ENCODE results near the gene SBK3.
"Not testable (repeated sequence)": the region's sequence is repeated elsewhere in the genome, so short reads cannot be mapped to it uniquely, and the experiment has no call there.

The SBK3 gene

DNA sequence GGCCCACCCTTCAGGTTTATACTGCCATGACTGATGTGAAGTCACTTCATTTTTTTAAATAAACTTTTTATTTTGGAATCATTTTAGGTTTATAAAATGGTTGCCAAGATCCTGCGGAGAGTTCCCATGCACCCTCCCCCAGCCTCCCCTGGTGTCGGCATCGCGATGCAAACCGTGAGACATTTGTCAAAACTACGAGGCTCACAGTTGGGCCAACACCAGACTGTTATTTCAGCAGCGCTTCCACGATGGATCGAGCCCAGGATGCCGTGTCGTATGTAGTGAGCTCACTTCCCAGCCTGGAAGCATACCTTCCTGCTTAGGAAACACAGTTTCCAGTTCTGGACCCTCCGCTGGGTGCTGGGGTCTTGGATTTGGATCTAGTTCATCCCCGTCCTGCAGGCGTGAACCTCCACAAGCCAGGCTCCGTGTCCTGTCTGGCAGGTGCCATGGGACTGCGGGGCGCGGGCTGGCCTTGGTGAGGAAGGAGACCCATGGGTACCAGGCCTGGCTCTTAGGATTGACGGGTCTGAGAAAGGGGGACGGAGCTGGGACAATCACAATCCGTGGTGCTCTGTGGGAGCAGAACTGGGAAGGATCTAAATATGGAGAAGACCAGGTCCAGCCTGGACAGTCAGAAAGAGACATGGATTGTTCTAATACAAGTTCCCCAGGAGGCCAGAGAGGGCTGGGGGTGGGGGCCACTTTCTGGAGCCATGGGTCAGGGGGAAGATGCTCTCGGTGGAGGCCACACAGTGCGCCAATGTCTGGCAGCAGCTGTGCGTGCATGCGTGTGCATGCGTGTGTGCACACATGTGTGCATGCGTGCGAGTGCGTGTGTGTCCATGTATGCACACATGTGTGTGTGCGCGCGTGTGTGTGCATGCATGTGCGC, 6.0 kb downstream of the SBK3 start:
- no peak for DNase-seq

DNA sequence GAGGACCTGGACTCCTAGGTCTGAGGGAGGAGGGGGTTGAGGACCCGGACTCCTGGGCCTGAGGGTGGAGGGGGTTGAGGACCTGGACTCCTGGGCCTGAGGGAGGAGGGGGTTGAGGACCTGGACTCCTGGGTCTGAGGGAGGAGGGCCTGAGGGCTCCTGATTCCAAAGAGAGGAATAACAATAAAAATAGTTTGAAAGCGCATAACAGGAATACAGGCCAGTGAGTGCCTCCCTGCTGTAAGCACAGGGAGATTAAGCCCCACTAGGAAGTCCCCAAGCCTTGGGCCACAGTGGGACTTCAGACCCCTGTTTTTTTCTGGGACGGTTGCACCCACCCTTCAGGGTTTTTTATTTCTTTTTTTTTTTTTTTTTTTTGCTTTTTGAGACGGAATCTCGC, 7.2 kb downstream of the SBK3 start:
- DNase-seq, result no peak

DNA sequence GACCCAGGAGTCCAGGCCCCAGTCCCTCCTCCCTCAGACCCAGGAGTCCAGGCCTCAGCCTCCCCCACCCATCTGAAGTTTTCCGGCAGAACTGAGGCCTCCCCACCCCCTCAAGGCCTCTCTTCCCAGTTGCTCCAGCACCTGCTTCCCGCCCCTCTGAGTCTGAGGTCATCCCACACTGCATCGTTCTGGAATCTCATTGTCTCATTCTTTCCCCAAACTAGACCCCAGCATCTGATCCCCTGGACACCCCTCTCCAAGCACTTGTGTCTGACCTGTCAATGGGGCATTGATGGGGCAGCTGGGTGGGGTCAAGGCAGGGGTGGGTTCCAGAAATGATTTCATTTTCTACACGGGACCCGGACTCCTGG, 7.6 kb downstream of the SBK3 start:
- DNase-seq, result no peak

DNA sequence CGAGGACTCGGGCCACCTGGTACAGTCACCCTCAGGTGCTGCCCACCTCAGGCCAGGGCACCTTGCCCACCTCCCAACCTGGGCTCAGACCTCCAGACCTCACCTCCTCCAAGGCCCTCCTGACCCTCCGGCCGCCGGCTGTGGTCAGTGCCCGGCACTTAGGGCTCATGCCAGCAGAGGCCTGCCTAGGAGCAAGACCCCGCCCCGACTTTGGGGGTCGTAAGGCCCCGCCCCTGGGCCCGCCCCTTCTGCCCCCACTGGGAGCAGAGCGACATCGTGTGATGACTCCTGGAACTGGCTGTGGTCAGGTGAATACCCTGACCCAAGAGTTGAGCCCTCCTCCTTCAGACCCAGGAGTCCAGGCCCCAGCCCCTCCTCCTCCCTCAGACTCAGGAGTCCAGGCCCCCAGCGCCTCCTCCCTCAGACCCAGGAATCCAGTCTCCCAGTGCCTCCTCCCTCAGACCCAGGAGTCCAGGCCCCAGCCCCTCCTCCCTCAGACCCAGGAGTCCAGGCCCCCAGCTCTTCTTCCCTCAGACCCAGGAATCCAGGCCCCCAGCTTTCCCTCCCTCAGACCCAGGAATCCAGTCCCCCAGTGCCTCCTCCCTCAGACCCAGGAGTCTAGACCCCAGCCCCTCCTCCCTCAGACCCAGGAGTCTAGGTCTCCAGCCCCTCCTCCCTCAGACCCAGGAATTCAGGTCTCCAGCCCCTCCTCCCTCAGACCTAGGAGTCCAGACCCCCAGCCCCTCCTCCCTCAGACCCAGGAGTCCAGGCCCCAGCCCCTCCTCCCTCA, 8.2 kb downstream of the SBK3 start, which contains the start of gene SBK2:
Gene SBK2, minus strand, starts transcription at position 183 of the 790 bp plus-strand sequence. CDS start 839 bp downstream, outside the sequence.
- DNase-seq, result no peak

DNA sequence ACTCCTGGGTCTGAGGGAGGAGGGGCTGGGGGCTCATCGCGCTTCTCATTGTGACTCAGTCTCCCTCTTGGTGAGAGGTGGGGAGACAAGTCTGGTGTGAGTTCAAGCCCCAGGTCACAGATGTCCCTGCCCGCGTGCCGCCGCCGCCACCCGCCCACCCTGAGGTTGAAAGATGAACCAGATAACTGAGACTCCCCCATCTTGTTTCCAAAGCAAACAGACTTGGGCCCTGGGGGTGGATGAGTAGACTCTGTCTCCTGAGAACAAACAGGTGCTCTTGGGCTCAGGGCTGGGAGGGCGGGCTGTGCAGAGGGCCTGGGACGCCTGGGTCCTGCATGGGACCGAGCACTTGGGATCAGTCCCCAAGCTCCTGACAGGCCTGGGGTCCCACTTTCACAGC, 9.0 kb downstream of the SBK3 start:
- no peak for DNase-seq

DNA sequence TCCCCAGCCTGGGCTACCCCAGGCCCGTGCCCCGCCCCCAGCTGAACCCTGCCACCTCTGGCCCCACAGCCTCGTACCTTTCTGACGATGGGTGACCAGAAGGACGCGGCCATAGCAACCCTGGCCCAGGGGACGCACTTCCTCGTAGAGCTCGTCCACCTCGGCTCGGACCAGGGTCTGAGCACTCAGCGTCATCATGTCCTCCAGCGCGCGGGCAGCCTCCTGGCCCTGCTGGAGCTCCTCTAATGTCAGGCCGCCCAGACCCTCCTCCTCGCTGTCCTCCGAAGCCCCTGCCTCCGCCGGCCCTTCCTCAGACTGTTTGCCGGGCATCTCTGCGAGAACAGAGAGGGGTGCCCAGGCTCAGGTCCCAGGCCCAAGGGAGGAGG, 9.4 kb downstream of the SBK3 start:
- no peak for DNase-seq

DNA sequence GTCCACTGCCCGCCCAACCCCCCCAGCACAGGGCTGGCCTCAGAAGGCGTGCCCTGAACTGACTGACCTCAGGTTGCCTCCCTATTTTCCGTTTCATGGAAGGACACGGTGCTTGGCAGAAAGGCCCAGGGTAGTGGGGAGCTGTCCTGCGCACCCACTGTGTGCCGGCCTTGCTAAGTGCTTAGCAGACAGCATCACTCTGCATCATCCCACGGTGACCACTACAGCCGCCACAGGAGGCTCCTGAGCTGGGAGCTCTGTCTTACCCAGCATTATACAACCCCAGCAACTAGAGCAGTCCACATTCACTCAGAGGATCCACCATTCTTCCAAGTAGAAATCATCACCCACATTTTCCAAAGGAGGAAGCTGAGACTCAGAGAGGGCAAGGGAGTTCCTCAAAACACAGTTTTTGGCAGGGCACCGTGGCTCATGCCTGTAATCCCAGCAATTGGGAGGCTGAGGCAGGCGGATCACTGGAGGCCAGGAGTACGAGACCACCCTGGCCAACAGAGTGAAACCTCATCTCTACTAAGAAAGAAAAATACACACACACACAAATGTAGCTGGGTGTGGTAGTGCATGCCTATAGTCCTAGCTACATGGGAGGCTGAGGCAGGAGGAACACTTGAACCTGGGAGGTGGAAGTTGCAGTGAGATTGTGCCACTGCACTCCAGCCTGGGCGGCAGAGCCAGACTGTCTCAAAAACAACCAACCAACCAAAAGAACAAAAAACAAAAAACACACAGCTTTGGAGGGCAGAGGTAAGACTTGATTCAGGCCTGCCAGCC, 10.0 kb downstream of the SBK3 start:
- DNase-seq, result no peak

DNA sequence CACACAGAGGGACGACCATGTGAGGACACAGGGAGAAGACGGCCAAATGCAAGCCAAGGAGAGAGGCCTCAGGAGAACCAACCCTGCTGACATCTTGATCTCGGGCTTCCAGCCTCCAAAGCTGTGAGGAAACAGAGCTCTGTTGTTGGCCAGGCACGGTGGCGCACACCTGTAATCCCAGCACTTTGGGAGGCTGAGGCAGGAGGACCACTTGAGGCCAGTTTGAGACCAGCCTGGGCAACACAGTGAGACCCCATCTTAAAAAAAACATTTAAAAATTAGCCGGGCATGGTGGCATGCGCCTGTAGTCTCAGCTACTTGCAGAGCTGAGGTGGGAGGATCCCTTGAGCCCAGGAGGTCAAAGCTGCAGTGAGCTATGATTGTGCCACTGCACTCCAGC, 11.1 kb downstream of the SBK3 start:
- not testable (repeated sequence) for DNase-seq

DNA sequence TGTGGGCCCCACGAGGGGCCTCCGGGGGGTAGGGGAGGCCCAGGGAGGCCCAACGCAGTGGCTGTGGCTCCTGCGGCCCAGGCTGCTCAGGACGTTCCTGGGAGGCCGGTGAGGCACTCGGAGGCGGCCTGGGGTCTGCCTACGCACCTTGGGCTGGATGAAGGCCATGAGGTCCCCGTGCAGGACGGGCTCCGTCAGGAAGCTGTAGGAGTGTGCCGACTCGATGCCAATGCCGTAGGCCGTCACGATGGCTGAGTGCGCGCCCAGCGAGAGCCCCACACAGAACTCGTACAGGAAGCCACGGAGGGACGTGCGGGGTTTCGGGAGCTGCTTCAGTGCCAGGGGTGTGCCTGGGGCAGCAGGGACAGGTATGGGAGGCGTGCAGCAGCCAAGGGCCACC, 14.3 kb downstream of the SBK3 start:
- DNase-seq, result no peak

DNA sequence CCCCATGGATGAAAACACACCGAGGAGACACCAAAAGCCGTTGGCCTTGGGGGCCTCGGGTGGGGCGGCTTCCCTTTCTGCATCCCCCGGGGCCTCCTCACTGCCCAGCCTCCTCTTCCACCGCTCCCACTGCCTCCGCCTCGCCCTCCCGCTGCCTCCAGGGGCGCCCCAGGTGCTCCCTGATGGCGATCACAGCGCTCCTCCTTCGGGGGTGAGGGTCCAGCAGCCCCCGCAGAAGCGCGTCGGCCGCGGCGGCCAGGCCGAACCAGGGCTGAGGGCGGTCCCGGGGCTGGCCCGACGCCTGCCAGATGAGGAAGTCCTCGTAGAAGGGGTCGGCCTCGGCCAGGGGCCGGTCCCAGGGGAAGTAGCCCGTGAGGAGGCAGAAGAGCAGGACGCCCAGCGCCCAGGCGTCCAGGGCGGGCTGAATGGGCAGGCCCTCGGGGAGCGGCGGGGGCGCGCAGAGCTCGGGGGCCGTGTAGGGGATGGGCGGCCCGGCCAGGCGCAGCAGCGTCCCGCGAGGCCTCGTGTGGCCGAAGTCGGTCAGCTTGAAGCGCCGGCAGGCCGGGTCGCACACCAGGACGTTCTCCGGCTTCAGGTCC, 15.6 kb downstream of the SBK3 start:
- DNase-seq, result no peak

DNA sequence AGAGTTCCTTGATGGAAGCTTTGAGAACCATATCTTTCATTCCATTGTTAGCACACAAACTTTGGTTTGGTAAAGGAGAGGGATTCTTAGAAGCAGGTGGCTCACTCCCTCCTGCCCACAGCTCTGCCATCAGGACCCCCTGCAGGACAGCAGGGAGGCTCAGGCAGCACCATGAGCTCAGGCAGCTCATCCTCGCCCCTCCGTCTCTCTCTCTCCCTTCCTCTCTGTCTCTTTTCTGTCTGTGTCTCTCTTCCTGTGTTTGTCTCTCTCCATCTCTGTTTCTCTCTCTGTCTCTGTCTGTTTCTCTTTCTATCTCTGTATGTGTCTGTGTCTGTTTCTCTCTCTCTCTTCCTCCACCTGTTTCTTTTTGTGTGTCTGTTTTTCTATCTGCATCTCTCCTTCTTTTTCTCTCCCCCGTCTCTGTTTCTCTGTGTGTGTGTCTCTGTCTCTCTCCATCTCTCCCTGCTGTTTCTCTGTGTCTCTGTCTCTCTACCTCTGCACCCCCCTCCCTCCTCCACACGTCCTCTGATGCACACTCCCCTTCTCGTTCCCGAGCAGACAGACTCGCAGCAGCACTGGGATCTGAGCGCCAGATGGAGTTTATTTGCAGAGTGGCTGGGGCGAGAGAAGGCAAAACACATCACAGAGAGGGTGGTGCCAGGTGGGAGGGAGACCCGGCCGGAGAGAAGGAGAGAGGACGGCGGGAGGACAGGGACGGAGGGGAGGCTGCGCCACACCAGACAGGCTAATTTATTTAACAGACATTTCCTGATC, 17.1 kb downstream of the SBK3 start:
- DNase-seq, result no peak

DNA sequence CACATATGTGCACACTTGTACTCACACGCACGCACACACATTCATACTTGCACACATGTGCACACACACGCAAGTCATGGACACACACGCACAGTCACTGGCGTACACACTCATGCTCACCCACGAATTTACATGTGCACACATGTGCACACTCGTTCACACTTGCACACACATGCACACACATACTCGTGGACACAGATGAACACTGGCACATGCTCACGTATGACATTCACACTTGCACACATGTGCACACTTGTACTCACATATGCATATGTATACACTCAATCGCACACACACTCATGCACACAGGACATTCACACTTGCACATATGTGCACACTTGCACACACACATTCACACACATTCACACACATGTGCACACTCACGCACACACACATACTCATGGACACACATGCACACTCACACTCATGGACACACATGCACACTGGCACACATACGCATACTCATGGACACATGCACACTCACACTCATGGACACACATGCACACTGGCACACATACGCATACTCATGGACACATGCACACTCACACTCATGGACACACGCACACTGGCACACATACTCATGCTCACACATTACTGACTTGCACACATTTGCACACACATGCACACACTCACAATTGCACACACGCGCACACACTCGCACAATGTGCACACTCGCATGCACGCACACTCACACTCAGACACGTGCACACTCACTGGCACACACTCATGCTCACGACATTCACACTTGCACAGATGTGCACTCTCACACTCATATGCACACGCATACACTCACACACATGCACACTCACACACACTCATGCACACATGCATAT, 17.9 kb downstream of the SBK3 start:
- no peak for DNase-seq

DNA sequence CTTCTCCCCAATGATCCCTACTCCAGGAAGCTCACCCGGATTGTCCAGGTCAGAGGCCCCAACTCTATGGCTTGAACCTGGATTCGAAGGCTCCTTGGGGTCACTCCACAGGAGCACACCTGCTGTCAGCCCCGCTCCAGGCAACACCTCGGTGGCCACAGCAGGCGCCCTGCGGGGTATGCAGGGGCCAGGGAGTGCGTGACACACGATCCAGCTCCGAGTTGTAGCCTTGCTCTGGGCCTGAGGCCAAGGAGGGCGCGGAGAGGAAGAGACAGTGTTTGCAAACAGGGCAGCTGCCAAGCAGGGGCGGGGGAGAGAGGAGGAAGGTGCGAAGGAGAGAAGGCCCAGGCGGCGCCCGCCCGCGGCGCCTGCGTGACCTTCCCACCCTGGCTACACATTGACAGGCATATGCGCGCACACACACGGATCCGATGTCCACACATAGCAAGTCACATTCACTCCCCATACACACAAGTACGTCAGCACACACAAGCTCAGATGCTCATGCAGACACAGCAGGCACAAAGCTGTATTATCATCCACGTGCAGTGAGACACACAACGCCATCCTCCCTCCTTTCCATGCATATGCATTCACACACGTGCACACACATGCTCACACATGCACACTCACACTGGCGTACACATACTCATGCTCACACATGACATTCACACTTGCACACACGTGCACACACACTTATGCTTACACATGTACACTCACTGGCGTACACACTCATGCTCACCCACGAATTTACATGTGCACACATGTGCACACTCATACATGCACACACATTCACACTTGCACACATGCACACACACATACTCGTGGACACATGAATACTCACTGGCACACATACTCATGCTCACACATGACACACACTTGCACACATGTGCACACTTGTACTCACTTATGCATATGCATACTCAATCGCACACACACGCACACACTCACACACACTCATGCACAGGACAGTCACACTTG, 18.8 kb downstream of the SBK3 start:
- DNase-seq, result peak; percentile 31

DNA sequence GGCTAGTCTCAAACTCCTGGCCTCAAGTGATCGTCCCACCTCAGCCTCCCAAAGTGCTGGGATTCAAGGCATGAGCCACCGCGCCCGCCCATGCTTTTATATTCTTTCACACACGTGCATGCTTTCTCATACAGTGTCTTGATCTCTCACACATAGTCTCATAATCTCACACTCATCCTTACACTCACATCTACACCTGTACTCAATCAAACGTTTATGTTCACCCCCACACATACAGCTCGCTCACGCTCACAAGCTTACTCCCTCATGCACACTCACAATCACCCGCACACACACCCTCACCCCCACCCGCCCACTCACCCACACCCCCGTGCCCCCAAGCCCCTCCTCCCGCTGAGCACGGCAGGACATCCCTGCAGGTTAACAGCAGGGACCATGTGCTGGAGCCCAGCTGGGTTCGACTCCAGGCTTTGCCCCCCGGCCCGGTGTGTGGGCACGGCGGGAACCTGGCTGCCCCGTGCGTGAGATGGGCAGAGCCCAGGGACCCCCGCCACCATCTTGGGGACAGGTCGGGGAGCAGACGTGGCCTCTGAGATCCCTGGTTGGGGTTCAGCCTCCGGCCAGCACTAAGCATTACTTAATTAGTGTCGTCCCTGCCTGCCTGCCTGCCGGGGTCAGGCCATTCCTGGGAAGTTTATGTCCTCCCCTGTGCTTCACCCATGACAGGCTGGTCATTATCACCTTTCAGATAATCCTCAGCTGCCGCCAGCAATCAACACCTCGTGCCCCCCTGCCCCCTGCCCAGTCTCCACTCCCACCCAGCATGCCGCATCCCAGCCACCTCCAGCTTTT, 19.8 kb downstream of the SBK3 start:
- DNase-seq, result no peak

DNA sequence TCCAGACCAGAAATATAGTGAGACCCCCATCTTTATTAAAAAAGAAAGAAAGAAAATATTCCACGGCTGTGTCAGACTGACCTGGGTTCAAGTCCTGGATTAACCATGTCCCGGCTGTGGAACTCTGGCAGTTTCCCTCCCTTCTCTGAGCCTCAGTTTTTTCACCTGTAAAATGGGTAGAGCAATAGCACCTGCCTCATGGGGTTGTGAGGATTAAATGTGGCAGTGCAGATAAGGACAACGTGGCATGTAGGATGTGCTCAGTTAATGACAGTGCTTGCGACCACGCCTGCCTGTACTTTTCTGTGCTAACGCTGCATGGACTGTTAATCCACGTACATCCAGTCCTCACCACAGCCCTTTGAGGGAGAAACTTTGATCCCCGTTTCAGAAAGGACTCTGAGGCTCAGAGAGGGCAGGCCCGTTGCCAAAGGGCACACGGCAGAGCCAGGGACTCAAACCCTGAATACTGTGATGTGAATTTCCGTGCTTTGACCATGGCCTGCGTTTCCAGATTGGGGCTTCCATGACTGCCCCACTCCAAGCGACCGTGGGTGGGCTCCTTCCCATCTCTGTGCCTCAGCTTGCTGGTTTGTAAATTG, 24.6 kb downstream of the SBK3 start:
- no peak for DNase-seq

DNA sequence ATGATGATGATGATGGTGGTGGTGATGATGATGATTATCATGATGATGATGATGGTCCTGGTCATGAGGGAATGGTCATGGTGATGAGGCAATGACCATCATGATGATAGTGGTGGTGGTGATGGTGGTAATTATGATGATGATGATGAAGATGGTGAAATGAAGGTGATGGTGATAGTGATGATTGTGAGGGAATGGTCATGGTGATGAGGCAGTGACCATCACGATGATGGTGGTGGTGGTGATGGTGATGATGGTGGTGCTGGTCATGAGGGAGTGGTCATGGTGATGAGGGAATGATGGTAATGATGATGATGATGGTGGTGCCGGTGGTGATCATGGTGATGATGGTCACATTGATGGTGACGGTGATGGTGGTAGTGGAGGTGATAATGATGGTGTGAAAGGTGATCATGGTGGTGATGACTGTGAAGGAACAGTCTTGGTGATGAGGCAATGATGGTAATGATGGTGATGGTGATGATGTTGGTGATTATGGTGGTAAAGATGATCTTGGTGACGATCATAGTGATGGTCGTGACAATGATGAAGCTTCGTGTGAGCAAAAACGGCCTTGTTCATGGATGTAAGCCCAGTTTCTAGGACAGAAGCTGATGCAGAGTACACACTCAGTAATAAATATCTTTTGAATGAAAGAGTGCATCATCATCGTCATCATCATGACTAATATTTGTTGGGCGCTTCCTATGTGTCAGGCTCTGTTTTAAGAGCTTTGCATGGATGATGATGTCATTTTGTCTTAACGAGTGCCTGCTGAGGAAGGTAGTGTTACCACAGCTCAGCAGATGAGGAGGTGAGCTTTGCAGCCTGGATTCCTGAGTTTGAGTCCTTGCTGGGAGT, 25.7 kb downstream of the SBK3 start:
- no peak for DNase-seq

DNA sequence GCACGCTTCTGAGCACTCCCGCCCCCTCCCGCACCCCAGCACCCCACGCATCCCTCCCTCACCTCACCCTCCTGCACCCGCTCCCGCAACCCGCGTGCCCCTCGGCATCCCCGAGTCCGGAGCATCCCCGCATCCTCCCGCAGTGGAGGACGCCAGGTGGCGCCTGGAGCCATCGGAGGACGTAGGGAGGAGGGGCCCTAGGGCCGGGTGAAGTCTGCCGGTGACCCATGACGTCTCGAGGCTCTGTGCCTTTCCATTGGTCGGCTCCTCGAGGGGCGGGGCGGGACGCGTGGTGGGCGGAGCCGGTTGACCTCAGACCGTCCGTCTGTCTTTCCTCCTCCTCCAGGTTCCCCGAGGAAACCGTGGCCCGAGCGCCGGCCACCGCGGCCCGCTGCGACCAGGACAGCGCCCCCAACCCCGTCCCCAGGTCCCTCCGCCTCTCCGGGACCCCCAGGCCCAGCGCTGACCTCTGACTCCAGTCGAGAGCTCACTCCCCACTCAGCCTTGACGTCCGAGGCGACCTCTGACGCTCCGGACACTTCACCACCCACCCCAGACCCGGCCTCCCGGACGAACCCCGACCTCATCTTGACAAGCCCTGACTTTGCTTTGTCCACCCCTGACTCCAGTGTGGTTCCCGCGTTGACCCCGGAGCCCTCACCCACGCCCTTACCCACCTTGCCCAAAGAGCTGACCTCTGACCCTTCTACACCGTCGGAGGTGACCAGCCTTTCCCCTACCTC, 28.3 kb downstream of the SBK3 start:
- peak; percentile 86 for DNase-seq

All from T1000 (cell line).